Neutrophil (primary cell): ENCODE data around the gene TULP4.

Experiments
- H3K27ac ChIP-seq: fragments of 200-600 bp; sonication (generic); 2 replicates; pipeline ENCODE4 v1.5.1; 2016; ENCODE audit warnings: mild to moderate bottlenecking, moderate library complexity
- H3K27me3 ChIP-seq: fragments of 200-600 bp; sonication (generic); 2 replicates; pipeline ENCODE4 v1.6.0; 2016; ENCODE audit warnings: mild to moderate bottlenecking
- H3K36me3 ChIP-seq: fragments of 200-600 bp; sonication (generic); 2 replicates; pipeline ENCODE4 v1.5.1; 2017
- H3K4me1 ChIP-seq, 2 experiments: fragments of 200-600 bp in 1 of 2; sonication (generic) in 1 of 2; 1 replicate in 1 of 2; 2 replicates in 1 of 2; pipeline versions ENCODE4 v1.5.1 to v1.6.1; 2013 to 2016; ENCODE audit warnings: low read depth in 1 of 2, low read length in 1 of 2, mild to moderate bottlenecking in 1 of 2, moderate library complexity in 1 of 2; ENCODE audit not compliant: control insufficient read depth in 1 of 2, insufficient read depth in 1 of 2
- H3K4me3 ChIP-seq, 2 experiments: fragments of 200-600 bp in 1 of 2; sonication (generic) in 1 of 2; 1 replicate in 1 of 2; 2 replicates in 1 of 2; pipeline ENCODE4 v1.5.1; 2013 to 2016; ENCODE audit warnings: low read depth in 1 of 2, low read length in 1 of 2, mild to moderate bottlenecking in 1 of 2, moderate library complexity in 1 of 2
- H3K9me3 ChIP-seq: fragments of 200-600 bp; sonication (generic); 2 replicates; pipeline ENCODE4 v1.5.1; 2016
- TF ChIP-seq, protein P1 (sequence below): fragments of 200-600 bp; sonication (generic); IDR thresholded peaks from 2 replicates; pipeline ENCODE4 v1.5.1; 2016; ENCODE audit warnings: antibody characterized with exemption

Gene TULP4

DNA sequence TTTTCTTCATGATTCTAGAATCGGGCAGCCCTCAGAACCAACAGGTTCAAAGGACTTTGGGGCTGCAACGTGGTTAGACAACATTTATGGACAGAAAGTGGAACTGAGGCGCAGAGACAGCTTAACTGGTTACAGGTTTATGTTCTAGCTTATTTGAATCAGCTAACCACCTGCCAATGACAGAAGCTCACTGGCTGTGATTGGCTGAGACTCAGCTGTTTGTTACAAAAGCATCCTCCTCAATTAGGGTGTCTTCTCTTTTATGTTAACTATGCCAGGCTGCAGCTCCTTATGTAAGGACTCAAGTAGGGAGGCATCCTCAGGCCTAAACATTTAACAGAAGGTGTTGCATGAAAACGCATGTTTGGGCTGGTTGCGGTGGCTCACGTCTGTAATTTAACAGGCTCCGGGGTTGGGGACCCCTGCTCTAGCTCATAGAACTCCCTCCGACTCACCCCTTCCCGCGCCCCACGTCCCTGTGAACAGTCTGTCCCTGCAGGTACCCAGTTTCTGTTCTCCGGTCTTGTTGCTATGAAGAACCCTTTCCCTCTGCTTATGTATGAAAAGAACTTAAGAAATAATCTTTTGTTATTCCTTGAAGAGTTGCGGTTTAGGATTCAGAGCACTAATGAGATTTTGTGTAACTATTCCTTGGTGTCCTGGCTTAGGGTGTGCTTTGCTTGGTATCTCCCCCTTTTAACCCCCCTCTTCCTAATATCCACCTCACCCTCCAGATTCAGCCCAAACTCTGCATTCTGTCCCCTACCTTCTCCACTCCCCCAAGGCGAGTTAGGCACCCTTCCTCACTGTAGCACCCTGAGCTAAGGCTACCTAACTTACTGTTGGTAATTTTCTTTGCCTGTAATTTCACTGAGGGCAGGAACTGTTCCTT lies 246.4 kb downstream of the TULP4 start:
- Histone ChIP-seq H3K27me3 (peaks cover 20% of the 10 kb centered on the region), H3K4me1 (peaks cover 14 to 16% of the 10 kb centered on the region in 2 experiments), H3K36me3 (no peaks in the 10 kb centered on the region), H3K9me3 (no peaks in the 10 kb centered on the region), H3K27ac (peak overlapping the region; percentile 80), H3K4me3 (no peak overlapping the region)
- TF ChIP-seq, protein P1, sequence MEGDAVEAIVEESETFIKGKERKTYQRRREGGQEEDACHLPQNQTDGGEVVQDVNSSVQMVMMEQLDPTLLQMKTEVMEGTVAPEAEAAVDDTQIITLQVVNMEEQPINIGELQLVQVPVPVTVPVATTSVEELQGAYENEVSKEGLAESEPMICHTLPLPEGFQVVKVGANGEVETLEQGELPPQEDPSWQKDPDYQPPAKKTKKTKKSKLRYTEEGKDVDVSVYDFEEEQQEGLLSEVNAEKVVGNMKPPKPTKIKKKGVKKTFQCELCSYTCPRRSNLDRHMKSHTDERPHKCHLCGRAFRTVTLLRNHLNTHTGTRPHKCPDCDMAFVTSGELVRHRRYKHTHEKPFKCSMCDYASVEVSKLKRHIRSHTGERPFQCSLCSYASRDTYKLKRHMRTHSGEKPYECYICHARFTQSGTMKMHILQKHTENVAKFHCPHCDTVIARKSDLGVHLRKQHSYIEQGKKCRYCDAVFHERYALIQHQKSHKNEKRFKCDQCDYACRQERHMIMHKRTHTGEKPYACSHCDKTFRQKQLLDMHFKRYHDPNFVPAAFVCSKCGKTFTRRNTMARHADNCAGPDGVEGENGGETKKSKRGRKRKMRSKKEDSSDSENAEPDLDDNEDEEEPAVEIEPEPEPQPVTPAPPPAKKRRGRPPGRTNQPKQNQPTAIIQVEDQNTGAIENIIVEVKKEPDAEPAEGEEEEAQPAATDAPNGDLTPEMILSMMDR = no peak

DNA sequence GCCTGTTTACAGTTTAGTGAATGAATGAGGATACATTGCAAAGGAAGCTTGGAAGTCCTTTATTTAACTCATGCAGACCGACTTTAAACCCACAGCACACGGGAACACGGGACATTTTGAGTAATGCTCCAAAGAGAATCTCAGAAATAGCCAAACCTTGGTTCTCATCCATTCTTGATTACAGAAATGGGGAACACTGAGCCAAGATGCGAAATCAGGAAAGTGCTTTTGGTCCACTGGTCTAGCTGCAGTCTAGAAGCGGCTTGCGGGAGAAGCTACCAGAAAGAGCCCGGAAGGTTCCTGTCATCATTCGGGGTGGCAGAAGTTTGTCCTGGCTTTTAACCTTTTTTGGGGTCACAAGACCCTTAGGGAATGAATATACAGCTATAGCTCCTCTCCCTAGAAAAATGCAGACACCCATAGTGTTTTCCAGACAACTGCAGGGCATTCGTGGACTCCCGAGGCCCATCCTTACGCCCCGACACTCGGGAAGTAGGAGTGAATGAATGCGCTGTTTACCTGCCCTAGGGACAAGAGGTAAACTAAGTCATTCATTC lies 247.2 kb downstream of the TULP4 start:
- Histone ChIP-seq H3K27ac (peak overlapping the region; percentile 80), H3K27me3 (peaks cover 20% of the 10 kb centered on the region), H3K4me1 (peaks cover 14 to 16% of the 10 kb centered on the region in 2 experiments), H3K9me3 (no peaks in the 10 kb centered on the region), H3K4me3 (peak overlapping the region; percentile 73 to 94), H3K36me3 (no peaks in the 10 kb centered on the region)
- TF ChIP-seq, protein P1 = no peak

DNA sequence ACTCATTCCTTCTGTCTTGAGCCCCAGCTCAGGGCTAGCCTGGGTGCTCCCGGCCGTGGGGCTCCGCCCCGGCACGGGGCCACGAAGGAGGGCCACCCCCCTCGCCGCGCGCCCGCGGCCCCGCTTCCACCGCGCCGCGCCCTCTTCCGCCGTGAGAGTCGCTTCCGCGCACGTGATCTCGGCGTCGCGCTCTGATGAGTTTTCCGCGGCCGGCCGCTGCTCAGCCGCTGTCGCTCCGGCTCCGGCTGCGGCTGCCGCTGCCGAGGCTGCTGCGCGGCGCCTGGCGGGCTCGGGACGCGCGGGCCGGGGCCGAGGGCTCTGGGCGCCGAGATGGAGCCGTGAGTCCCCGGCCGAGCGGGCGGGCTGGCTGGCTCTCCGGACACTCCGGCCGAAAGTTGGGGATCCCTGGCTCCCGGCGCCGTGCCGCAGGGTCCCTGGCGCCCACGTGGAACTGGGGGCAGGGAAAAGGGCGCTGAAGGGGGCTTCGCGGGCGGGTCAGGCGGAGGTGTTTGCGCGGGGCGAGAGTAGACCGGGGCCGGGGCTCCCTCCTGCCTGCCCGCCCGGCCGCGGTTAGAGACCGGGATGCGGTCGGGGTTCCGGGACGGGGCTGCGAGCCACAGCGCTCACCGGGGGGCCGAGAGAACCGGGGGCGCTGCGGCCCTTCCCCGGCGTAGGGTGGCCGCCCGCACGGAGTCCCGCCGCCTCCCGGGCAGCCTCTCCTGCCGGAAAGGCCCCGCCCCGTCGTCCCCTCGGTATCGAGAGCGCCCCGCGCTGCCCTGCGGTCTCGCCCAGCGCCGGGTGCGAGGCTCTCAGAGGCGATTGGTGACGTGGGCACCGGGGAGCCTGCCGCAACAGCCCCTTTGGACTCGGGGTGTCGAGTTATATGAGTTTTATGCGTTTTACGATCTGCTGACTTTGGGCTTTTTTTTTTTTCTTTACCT lies 247.9 kb downstream of the TULP4 start, which contains the start of gene TMEM181:
TSS of gene TMEM181 (plus strand) at position 197 of the 941 bp plus-strand sequence. CDS start at position 331, 134 bp downstream.
- Histone ChIP-seq H3K4me3 (peak within 1 kb of the TSS; percentile 73 to 94), H3K36me3 (no peaks in the 10 kb centered on the region), H3K27ac (peak within 1 kb of the TSS; percentile 80), H3K27me3 (peaks cover 20% of the 10 kb centered on the region), H3K4me1 (peaks cover 14 to 16% of the 10 kb centered on the region in 2 experiments), H3K9me3 (no peaks in the 10 kb centered on the region)
- TF ChIP-seq, protein P1 = no peak

DNA sequence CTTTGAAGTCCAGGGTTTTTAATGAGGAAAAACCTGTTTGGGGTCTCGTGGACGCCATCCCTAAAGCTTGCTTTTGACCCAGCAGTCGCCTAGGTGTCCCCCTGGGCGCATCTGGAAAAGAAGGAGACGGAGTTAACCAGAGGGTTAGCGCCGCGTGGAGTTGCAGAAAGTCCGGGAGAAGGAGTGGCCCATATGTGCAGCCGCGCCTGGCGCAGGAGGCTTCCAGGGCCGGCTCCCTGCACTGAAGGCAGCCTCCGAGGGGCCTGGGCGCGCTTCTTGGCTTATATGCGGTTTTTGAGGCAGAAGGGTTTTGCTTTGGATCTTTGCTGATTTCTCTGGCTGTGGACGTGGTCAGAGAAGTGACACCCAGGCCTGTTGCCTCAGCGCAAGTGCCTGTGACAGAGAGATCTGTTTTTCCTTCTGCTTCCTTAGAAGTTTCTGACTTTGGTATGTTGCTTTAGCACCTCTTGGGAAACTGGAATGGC lies 248.6 kb downstream of the TULP4 start:
- no peaks in the 10 kb centered on the region for H3K36me3 ChIP-seq
- H3K27me3 ChIP-seq = peaks cover 20% of the 10 kb centered on the region
- TF ChIP-seq, protein P1 = no peak
- H3K27ac ChIP-seq = no peak overlapping the region
- peak overlapping the region; percentile 73 to 94 for H3K4me3 ChIP-seq
- peaks cover 14 to 16% of the 10 kb centered on the region in 2 experiments for H3K4me1 ChIP-seq
- no peaks in the 10 kb centered on the region for H3K9me3 ChIP-seq
